WTC11 (cell line): ENCODE measurements around the gene NKX3-2. TPM values are rescaled to one million over a fixed set of nuclear protein-coding genes. Genes with fewer than 3 reads are reported as not detected.

Experiments
- ATAC-seq: fragments of 200-7000 bp; cut with Tn5 transposase; 2 replicates; pipeline ENCODE4 v1.10.0; 2021; ENCODE audit warnings: mild to moderate bottlenecking, moderate library complexity
- CTCF ChIA-PET: fragments of 300-600 bp; sonication (Branson Sonifier 250); formaldehyde crosslinking; loops from one replicate; lab custom pipeline; 2021; ENCODE audit warnings: antibody characterized with exemption; lab: Charles Lee
- POLR2A ChIA-PET: fragments of 350-600 bp; sonication (Branson Sonifier 250); formaldehyde crosslinking; loops from one replicate; lab custom pipeline; 2021; ENCODE audit warnings: antibody characterized with exemption; lab: Charles Lee
- DNase-seq: peaks from one replicate; pipeline ENCODE4 v3.0.0; 2021; ENCODE audit warnings: low spot score
- H3K27ac Mint-ChIP-seq: 2 replicates; pipeline ENCODE4 v1.8.0; 2021; ENCODE audit warnings: mixed read lengths
- H3K27me3 Mint-ChIP-seq: 2 replicates; pipeline ENCODE4 v1.8.0; 2021; ENCODE audit warnings: low read depth, mild to moderate bottlenecking, moderate library complexity, mixed read lengths
- H3K36me3 Mint-ChIP-seq: 2 replicates; pipeline ENCODE4 v1.8.0; 2021; ENCODE audit warnings: mixed read lengths
- H3K4me1 Mint-ChIP-seq: 2 replicates; pipeline ENCODE4 v1.8.0; 2022; ENCODE audit warnings: mixed read lengths
- H3K4me3 Mint-ChIP-seq: 2 replicates; pipeline ENCODE4 v1.8.0; 2021; ENCODE audit warnings: mild to moderate bottlenecking, moderate library complexity, mixed read lengths
- H3K9me3 Mint-ChIP-seq: 2 replicates; pipeline ENCODE4 v1.8.0; 2021; ENCODE audit warnings: mixed read lengths
- ARID4B ChIP-seq: sonication (generic); formaldehyde crosslinking; IDR thresholded peaks from 2 replicates; pipeline ENCODE4 v1.8.0; 2023; ENCODE audit warnings: missing genetic modification reagents, mild to moderate bottlenecking, borderline replicate concordance
- EMX1 ChIP-seq: fragments of 250-450 bp; sonication (Bioruptor Pico); IDR thresholded peaks from 2 replicates; pipeline ENCODE4 v1.8.0; 2021; ENCODE audit warnings: mild to moderate bottlenecking
- FOXJ3 ChIP-seq: sonication (generic); formaldehyde crosslinking; IDR thresholded peaks from 2 replicates; pipeline ENCODE4 v1.9.0; 2021; ENCODE audit warnings: missing genetic modification reagents, mild to moderate bottlenecking, borderline replicate concordance
- GRHL2 ChIP-seq: fragments of 250-450 bp; sonication (Bioruptor Pico); IDR thresholded peaks from 2 replicates; pipeline ENCODE4 v1.8.0; 2022; ENCODE audit warnings: mild to moderate bottlenecking, moderate library complexity; ENCODE audit not compliant: insufficient replicate concordance, severe bottlenecking
- JAZF1 ChIP-seq: fragments of 250-450 bp; sonication (Bioruptor Pico); IDR thresholded peaks from 2 replicates; pipeline ENCODE4 v1.9.0; 2021; ENCODE audit warnings: moderate library complexity, mild to moderate bottlenecking, inconsistent platforms
- NFATC4 ChIP-seq: fragments of 250-450 bp; sonication (Bioruptor Pico); IDR thresholded peaks from 2 replicates; pipeline ENCODE4 v1.9.0; 2021; ENCODE audit warnings: mild to moderate bottlenecking
- NR1H2 ChIP-seq: sonication (generic); formaldehyde crosslinking; IDR thresholded peaks from 2 replicates; pipeline ENCODE4 v1.9.0; 2021; ENCODE audit warnings: mild to moderate bottlenecking, moderate library complexity, missing genetic modification reagents
- NR3C1 ChIP-seq: sonication (generic); formaldehyde crosslinking; conservative IDR thresholded peaks from 2 replicates; pipeline ENCODE4 v1.8.1; 2023; ENCODE audit warnings: low read depth, mild to moderate bottlenecking, missing genetic modification reagents
- OVOL2 ChIP-seq: fragments of 250-450 bp; sonication (Bioruptor Pico); IDR thresholded peaks from 2 replicates; pipeline ENCODE4 v1.9.0; 2021; ENCODE audit warnings: mild to moderate bottlenecking, borderline replicate concordance
- PRRX2 ChIP-seq: fragments of 250-450 bp; sonication (Bioruptor Pico); IDR thresholded peaks from 2 replicates; pipeline ENCODE4 v1.8.0; 2021; ENCODE audit warnings: mild to moderate bottlenecking
- SP1 ChIP-seq: sonication (generic); formaldehyde crosslinking; conservative IDR thresholded peaks from 2 replicates; pipeline ENCODE4 v1.8.1; 2022; ENCODE audit warnings: missing genetic modification reagents
- TP53 ChIP-seq: sonication (generic); formaldehyde crosslinking; IDR thresholded peaks from 2 replicates; pipeline ENCODE4 v1.8.1; 2023; ENCODE audit warnings: mild to moderate bottlenecking, missing genetic modification reagents
- ZBTB21 ChIP-seq: sonication (generic); formaldehyde crosslinking; IDR thresholded peaks from 2 replicates; pipeline ENCODE4 v1.8.1; 2023; ENCODE audit warnings: mild to moderate bottlenecking, missing genetic modification reagents, borderline replicate concordance
- ZNF263 ChIP-seq: sonication (generic); formaldehyde crosslinking; IDR thresholded peaks from 2 replicates; pipeline ENCODE4 v1.8.1; 2022; ENCODE audit warnings: low read depth, mild to moderate bottlenecking, moderate library complexity, missing genetic modification reagents
- ZNF317 ChIP-seq: sonication (generic); formaldehyde crosslinking; IDR thresholded peaks from 2 replicates; pipeline ENCODE4 v1.8.1; 2023; ENCODE audit warnings: low read depth, mild to moderate bottlenecking, moderate library complexity, missing genetic modification reagents, borderline replicate concordance
- ZNF396 ChIP-seq: fragments of 250-450 bp; sonication (Bioruptor Pico); IDR thresholded peaks from 2 replicates; pipeline ENCODE4 v1.8.0; 2021; ENCODE audit warnings: mild to moderate bottlenecking, moderate library complexity, borderline replicate concordance
- ZSCAN18 ChIP-seq: fragments of 250-450 bp; sonication (Bioruptor Pico); IDR thresholded peaks from 2 replicates; pipeline ENCODE4 v2.1.2; 2022; ENCODE audit warnings: mild to moderate bottlenecking, moderate library complexity
- total RNA-seq: library from RNA; stranded (reverse); gene quantifications from 3 replicates; pipeline ENCODE4 v1.2.3, GENCODE V29; 2021
- TF ChIP-seq, protein P1 (sequence below): sonication (generic); formaldehyde crosslinking; IDR thresholded peaks from 2 replicates; pipeline ENCODE4 v1.8.0; 2023; ENCODE audit warnings: missing genetic modification reagents
- TF ChIP-seq, protein P2 (sequence below): sonication (generic); formaldehyde crosslinking; IDR thresholded peaks from 2 replicates; pipeline ENCODE4 v1.8.1; 2022; ENCODE audit warnings: low read depth, missing genetic modification reagents, borderline replicate concordance
- TF ChIP-seq, protein P3 (sequence below): sonication (generic); formaldehyde crosslinking; IDR thresholded peaks from 2 replicates; pipeline ENCODE4 v1.8.1; 2022; ENCODE audit warnings: mild to moderate bottlenecking, missing genetic modification reagents, moderate library complexity, borderline replicate concordance
- TF ChIP-seq, protein P4 (sequence below): sonication (generic); formaldehyde crosslinking; IDR thresholded peaks from 2 replicates; pipeline ENCODE4 v1.8.1; 2023; ENCODE audit warnings: mild to moderate bottlenecking, missing genetic modification reagents
- TF ChIP-seq, protein P5 (sequence below): sonication (generic); formaldehyde crosslinking; IDR thresholded peaks from 2 replicates; pipeline ENCODE4 v1.8.1; 2022; ENCODE audit warnings: low read depth, mild to moderate bottlenecking, moderate library complexity, missing genetic modification reagents, borderline replicate concordance

NKX3-2 gene
- total RNA-seq, 1 experiment from 2014 or later, result 0.07 TPM

- TF ChIP-seq, protein P1, sequence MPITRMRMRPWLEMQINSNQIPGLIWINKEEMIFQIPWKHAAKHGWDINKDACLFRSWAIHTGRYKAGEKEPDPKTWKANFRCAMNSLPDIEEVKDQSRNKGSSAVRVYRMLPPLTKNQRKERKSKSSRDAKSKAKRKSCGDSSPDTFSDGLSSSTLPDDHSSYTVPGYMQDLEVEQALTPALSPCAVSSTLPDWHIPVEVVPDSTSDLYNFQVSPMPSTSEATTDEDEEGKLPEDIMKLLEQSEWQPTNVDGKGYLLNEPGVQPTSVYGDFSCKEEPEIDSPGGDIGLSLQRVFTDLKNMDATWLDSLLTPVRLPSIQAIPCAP (CRISPR knock-in tag), result no peak
- TF ChIP-seq PRRX2 (CRISPR knock-in tag) (no peak), ZNF317 (CRISPR knock-in tag) (no peak), NFATC4 (CRISPR knock-in tag) (no peak), EMX1 (CRISPR knock-in tag) (no peak), FOXJ3 (CRISPR knock-in tag) (no peak), JAZF1 (no peak), ZSCAN18 (CRISPR knock-in tag) (no peak)
- TF ChIP-seq, protein P2, sequence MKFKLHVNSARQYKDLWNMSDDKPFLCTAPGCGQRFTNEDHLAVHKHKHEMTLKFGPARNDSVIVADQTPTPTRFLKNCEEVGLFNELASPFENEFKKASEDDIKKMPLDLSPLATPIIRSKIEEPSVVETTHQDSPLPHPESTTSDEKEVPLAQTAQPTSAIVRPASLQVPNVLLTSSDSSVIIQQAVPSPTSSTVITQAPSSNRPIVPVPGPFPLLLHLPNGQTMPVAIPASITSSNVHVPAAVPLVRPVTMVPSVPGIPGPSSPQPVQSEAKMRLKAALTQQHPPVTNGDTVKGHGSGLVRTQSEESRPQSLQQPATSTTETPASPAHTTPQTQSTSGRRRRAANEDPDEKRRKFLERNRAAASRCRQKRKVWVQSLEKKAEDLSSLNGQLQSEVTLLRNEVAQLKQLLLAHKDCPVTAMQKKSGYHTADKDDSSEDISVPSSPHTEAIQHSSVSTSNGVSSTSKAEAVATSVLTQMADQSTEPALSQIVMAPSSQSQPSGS (CRISPR knock-in tag), result no peak
- TF ChIP-seq, all 79 proteins: peak for 0
Observed at GRCh38 chr4:13538427-13538973, 5.8 kb downstream of the NKX3-2 start (continued).

GRCh38 chr4:13537832-13538177, 6.5 kb downstream of the NKX3-2 start:
- H3K27ac Mint-ChIP-seq, result no peak overlapping the region
- TF ChIP-seq, protein P3, sequence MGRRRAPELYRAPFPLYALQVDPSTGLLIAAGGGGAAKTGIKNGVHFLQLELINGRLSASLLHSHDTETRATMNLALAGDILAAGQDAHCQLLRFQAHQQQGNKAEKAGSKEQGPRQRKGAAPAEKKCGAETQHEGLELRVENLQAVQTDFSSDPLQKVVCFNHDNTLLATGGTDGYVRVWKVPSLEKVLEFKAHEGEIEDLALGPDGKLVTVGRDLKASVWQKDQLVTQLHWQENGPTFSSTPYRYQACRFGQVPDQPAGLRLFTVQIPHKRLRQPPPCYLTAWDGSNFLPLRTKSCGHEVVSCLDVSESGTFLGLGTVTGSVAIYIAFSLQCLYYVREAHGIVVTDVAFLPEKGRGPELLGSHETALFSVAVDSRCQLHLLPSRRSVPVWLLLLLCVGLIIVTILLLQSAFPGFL (CRISPR knock-in tag), result no peak
- TF ChIP-seq, protein P4, sequence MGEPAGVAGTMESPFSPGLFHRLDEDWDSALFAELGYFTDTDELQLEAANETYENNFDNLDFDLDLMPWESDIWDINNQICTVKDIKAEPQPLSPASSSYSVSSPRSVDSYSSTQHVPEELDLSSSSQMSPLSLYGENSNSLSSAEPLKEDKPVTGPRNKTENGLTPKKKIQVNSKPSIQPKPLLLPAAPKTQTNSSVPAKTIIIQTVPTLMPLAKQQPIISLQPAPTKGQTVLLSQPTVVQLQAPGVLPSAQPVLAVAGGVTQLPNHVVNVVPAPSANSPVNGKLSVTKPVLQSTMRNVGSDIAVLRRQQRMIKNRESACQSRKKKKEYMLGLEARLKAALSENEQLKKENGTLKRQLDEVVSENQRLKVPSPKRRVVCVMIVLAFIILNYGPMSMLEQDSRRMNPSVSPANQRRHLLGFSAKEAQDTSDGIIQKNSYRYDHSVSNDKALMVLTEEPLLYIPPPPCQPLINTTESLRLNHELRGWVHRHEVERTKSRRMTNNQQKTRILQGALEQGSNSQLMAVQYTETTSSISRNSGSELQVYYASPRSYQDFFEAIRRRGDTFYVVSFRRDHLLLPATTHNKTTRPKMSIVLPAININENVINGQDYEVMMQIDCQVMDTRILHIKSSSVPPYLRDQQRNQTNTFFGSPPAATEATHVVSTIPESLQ (CRISPR knock-in tag), result no peak
- TF ChIP-seq NR3C1 (CRISPR knock-in tag), result no peak
- no peak for TF ChIP-seq ZBTB21
- TF ChIP-seq JAZF1, result no peak
- no peak for TF ChIP-seq TP53 (CRISPR knock-in tag)
- TF ChIP-seq ARID4B, result no peak
- TF ChIP-seq ZNF396 (CRISPR knock-in tag), result no peak
- TF ChIP-seq NR1H2 (CRISPR knock-in tag), result no peak
- no peak for TF ChIP-seq GRHL2 (CRISPR knock-in tag)
- no peak for TF ChIP-seq ZNF263 (CRISPR knock-in tag)
- TF ChIP-seq, protein P1 (CRISPR knock-in tag), result no peak
- TF ChIP-seq, protein P5, sequence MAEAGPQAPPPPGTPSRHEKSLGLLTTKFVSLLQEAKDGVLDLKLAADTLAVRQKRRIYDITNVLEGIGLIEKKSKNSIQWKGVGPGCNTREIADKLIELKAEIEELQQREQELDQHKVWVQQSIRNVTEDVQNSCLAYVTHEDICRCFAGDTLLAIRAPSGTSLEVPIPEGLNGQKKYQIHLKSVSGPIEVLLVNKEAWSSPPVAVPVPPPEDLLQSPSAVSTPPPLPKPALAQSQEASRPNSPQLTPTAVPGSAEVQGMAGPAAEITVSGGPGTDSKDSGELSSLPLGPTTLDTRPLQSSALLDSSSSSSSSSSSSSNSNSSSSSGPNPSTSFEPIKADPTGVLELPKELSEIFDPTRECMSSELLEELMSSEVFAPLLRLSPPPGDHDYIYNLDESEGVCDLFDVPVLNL (CRISPR knock-in tag), result no peak
- TF ChIP-seq SP1 (CRISPR knock-in tag), result no peak
- TF ChIP-seq OVOL2 (CRISPR knock-in tag), result no peak
- peaks cover 83% of the 10 kb centered on the region for H3K4me1 Mint-ChIP-seq
- ATAC-seq (no peak), DNase-seq (no peak)
- peaks cover 7% of the 10 kb centered on the region; the same call in 1 of the 2 replicates for H3K36me3 Mint-ChIP-seq
- CTCF ChIA-PET, result no interaction called here
- no peak overlapping the region for H3K4me3 Mint-ChIP-seq
- H3K9me3 Mint-ChIP-seq, result no peaks in the 10 kb centered on the region
- H3K27me3 Mint-ChIP-seq, result peaks cover 100% of the 10 kb centered on the region
- POLR2A ChIA-PET, result no interaction called here
